MV-4-11 (cell line): ENCODE measurements around the gene HEXIM1.

ENCODE experiments used
- DNase-seq: peaks from one replicate; lab custom pipeline; 2025; lab: John Stamatoyannopoulos, UW

Gene HEXIM1

DNA sequence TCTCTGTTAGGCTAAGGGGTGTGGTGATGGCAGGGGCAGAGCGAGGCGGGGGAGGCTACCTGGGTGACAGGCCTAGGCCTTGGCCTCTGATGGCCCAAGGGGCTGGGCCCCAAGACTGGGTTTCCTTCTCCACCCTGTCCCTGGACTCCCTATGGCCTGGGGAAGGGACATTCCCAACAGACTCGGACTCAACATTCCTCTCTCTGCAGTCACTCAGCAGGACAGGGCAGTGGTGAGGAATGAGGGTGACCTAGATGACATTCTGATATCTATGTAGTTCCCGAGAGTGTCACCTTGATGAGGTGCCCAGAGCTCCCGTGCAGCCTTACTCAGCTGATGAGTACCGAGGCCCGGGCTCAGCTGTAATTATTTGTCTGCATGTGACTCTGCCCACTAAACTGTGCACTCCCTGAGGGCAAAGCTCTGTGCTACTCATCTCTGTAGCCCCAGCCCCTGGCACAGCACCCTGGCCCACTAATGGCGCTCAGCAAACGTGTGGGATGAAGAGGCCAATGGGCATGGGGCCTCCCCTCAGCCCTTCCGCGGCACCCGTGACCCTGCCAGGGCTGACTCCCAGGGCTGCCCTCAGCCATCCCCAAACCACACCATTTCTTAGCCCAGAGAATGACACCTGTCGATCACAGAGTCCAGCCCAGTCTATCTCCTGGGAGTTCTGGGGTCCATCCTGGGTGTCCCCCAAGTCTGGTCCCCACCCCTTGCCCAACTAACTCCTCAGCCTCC lies 18.2 kb upstream of the HEXIM1 start:
- DNase-seq, result no peak

DNA sequence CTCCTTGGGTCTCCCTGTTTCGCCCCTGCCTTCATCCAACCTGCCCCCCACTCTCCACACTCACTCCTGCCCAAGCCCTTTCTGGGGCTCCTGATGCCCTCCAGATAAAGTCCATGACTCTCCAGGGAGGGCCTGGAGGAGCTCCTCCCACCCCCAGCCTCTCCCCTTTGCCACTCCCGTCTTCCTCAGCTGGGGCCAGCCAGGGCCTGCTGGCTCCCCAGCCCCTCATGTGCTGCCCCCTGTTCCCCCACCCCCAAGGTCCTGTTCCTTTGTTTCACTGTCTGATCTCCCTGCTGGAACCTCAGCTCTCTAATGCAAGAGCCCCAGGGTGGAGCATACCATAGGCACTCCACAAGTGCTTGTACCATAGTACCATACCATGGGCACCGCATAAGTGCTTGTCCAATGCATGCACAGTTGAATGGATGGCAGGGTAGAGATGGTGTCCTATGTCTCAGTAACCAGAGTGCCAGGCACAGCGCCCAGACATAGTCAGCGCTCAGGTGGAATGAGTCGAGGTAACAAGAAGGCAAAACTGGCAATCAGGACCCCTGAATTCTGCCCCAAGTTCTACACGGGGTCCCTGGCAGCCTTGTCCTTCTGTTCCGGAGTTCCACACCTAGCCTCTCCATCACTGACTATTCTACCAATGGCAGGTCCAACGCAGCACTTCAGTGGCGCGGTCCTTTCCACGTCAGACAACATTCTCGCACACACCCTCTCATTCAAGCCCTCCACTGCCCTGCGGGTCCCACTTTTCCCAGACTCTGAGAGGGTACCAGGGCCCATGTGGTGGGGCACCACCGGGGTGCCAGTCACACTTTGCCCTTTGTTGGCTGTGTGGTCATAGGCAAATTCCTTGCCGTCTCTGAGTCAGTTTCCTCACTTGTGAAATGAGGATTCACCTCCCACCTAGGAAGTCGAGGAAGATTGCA lies 17.3 kb upstream of the HEXIM1 start:
- DNase-seq, result no peak

DNA sequence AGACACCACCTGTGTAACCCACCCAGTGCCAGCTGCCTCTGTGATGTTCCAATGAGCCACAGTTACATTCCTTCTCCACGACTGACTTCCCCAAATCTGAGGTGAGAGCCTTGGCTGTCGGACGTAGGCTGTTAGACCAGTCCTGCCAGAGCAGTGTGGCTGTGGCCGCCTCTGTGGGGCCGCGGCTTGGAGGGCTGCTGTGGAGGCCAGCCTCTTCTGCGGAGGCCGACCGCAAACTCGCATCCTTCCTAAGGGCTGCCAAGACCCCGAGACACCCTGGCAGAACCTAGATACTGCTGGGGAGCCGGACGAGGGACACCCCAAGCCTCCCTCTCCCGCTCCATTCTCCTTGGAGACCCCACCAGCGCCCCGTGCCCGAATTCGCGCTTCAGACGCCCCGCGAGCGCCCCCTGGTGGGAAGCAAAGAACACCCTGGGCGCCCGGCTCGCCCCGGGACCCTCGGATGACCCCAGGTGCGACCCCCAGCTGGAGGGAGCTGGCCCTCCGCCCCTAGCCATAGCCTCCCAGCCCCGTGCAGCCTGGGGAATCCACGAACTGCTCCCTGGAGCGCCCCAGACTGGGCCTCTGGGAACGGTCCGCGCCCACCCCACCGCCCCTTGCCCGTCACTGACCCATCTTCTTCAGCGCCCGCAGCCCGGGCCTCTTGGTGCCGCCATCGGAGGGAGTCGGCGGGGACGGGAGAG lies 16.5 kb upstream of the HEXIM1 start:
- no peak for DNase-seq

DNA sequence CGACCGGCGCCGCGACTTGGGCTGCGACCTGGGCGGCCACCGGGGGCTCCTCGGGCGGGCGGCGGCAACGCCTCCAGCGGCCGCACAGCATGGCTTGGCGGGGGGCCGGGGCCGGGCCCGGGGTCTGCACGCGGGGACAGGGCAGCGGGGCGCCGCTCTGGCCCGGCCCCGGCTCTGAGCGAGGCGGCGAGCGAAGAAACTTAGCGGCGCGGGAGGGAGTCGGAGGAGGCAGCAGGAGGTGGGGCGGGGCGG lies 16.0 kb upstream of the HEXIM1 start, which contains the start of gene PLCD3:
Gene PLCD3 (minus strand): TSS at position 196 of the 252 bp plus-strand sequence. CDS start 105 bp downstream, at position 91.
- DNase-seq, result no peak

DNA sequence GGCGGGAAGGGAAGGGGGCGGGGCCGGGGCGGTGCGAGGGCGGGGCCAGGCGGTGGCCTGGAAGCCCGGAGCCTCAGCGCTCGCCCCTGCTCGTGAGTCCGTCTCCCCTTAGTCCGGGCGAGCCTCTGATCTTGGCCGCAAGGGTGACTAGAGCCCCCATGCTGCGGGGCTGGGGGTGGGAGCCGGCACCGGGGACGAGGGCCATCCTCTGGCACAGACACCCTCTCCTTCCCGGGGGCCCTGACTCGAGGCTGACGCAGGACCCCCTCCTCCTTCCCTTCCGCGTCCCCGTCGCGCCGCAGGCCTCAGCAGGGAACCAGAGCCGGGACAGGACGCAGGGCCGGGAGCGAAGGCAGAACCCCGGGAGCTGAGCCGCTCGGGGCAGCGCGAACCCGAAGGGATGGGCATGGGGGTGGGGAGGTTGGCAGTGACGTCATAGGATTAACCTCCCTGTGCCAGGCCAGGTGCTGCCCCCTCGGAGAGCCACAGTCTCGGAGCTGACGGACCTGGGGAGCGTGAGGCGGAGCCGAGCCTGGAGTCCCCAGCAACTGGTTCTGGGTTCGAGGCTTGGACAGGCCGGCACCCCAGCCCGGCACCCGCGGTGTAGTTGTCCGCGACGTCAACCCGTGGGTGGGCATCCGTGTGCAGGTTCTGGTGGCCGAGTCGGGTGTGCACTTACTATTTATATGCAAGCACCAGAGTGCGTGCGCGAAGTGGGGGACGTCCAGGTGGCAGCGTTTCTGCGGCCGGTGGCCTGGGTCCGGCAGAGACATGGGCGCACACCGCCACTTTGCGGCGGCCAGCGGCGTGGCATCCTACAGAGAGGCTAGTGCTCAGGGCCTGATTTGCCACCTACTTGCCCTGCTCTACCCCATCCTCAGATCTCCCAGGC lies 15.5 kb upstream of the HEXIM1 start:
- peak; percentile 67 for DNase-seq

DNA sequence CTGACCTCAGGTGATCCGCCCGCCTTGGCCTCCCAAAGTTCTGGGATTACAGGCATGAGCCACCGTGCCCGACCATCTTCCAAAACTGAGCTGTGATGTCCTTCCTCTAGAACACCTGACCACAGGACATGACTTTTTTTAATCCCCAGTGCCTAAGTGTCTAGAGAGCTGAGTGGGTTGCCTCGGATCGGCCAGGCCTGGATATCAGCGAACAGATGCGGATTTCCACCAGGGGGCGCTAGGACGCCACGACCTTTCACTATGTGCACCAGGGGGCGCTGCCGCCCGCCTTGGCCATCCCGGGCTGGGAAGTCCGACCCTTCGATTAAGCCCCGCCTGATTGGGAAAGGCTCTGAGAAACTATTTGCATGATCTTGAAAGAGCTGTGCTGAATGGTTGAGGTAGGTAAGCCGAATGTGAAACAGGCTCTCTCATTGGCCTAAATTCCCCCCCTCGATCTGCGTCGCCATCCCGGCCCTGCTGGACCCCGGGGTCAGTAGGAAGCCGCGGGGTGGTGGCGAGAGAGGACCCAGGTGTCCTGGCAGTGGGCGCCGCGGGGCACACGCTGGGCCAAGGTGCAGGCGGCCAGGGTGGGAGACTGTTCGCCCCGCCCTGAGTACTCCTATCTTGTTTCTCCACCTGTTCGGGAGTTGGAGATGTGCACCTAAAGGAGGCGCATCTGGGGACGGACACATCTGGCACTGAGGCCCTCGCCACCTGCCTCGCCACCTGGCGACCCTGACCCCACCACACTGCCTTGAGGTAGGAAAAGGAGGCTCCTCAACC lies 12.9 kb upstream of the HEXIM1 start, which contains the start of gene ACBD4:
Gene ACBD4 (plus strand): TSS at position 496 of the 786 bp plus-strand sequence. CDS start 458 bp downstream, outside the sequence.
- DNase-seq, result peak; percentile 97

DNA sequence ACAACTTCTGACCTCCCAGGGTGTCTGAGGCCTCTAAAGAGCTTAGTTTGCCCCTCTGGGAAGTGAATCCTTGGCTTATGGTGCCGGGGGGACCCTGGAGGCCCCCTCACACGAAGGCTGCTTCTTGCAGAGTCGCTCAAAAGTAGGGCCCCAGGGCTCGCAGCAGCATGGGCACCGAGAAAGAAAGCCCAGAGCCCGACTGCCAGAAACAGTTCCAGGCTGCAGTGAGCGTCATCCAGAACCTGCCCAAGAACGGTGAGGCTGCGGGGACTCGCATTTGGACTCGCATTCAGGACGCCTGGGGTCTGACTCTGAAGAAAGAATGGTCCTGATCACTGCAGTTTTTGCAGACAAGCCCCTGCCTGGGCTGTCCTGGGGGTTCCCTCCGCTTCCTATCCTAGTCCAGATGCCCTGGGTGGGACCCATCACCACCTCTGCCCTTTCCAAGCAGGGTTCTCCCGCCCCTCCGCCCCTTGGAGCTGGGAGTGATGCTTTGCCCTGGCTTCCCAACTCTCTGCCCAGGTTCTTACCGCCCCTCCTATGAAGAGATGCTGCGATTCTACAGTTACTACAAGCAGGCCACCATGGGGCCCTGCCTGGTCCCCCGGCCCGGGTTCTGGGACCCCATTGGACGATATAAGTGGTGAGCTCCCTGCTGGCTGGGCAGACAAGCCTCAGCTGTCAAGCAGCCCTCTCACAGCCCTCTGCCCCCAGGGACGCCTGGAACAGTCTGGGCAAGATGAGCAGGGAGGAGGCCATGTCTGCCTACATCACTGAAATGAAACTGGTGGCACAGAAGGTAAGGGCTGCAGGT lies 12.1 kb upstream of the HEXIM1 start:
- no peak for DNase-seq

DNA sequence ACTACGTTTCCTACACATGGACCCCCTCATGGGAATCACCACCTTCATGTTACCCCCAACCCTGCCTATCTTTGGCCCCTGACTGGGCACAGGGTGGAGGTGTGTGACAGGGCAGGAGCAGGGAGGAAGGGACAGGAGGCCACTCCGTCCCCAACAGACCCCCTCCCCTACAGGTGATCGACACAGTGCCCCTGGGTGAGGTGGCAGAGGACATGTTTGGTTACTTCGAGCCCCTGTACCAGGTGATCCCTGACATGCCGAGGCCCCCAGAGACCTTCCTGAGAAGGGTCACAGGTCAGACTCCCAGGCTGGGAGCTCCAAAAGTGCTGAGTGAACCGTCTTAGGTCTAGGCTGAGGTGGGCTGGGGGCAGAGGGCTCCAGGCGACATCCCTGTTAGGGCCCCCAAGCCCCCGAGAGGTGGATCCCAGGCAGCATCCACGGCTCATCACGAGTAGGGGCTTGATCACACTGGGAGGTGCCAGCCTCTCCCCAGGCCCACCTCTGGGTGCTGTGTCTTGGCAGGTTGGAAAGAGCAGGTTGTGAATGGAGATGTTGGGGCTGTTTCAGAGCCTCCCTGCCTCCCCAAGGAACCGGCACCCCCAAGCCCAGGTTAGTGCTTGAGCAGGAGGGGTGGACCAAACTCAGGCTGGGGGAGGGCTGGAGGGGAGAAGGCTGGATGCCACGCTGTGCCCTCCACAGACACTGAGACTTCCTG lies 11.3 kb upstream of the HEXIM1 start:
- no peak for DNase-seq

DNA sequence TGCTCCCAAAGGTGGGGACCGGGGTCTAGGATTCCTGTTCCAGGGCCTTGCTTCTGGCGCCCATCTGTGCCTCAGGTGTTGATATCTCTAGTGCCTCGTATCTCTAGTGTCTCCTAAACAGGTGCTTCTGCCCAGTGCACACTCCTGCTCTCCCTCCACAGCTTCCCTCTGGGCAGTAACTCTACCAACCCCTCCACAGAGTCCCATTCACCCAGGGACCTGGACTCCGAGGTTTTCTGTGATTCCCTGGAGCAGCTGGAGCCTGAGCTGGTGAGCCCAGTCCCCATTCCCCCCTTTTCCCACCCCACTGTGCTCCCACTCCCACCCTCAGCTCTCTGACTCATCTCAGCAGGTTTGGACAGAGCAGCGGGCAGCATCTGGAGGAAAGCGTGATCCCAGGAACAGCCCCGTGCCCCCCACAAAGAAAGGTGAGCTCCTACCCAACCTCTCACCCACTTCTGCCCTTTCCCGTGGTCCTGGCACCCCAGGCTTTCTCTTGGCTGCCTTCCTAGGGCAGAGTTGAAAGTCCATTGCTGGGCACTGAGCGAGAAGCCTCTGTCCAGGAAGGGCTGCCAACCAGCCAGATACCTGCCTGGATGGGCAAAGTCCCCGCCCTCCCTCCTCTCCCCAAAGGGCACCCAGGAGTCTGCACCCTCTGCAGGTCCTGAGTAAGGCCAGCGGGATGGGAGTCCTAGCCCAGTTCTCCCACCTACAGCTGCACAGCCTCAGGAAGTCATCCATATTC lies 10.5 kb upstream of the HEXIM1 start:
- DNase-seq, result no peak

DNA sequence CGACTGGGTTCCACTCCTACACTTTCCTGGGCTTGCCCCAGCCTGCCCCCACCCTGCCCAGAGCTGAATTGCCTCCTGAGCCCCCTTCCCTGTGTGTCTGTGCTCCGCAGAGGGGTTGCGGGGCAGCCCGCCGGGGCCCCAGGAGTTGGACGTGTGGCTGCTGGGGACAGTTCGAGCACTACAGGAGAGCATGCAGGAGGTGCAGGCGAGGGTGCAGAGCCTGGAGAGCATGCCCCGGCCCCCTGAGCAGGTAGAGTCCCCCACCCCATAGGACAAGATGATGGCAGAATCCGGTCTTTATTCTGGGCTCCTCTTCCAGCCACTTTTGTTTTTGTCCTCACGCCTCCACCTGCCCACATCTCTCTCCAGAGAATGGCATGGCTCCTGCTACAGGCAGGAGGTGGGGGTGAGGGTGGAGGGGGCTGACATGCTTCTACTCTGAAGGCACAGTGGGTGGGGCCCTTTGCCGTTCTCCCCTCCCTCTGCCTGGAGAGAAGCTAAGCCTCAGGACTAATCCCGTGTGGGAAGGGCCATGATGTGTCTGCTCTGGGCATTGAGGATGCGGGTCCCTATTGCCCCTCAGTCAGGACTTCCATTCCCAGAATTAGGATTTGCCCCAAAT lies 9.3 kb upstream of the HEXIM1 start:
- no peak for DNase-seq

DNA sequence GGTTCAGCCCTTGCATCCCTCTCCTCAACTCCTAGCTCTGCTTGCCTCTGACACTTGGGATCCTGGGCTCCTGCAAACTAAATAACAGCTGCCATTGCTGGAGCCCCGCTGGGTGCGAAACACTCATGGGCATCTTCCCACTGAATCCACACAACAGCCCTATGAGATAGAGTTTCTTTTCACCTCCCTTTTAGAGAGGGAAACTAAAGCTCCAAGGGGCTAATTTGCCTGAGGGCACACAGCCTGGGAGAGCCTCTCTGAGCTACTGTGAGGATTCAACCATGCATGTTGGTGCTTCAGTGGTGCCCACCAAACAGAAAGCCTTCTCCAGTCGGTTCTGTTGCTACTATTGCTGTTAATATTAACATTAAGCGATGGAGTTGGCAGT lies 8.7 kb upstream of the HEXIM1 start:
- DNase-seq, result no peak

DNA sequence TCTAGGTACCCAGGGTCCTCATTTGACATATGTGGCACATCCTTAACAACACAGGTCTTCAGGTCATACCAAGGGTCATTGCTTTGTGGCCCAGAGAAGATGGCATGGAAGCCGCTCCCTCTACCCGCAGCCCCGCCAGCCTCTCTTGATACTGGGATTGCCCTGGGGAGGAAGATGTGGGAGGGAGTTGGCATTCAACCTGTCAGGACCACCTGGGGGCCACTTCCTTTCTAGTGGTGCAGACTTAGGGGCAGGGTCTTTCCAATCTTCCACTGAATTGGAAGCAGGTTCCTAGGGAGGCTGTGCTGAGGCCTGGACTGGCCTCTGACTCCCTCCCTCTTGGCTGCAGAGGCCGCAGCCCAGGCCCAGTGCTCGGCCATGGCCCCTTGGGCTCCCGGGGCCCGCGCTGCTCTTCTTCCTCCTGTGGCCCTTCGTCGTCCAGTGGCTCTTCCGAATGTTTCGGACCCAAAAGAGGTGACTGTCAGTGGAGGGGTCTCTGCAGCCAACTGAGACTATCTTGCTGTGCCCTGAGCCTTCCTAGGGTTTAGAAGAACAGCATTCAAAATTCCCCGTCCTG lies 5.1 kb upstream of the HEXIM1 start:
- DNase-seq, result no peak

DNA sequence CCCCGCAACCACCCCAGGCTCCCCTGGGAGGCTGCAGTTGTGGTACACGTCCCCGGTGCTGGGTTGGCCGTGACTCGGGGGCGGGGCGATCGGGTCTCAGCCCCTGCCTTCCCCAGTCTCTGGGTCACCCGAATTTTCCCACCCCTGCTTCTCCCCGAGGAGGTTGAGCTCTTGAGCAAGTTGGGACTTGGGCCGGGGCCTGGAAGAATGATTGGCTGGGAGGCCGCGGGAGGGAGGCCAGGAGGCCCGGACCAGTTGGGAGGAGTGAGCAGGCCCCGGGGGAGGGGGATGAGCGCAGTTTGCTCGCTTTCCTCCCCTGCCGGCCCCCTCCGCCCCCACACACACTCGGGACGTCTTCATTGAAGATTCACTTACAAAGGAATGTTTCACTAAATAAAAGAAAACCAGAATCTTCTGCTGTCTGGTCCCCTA lies 4.5 kb upstream of the HEXIM1 start:
- DNase-seq, result no peak

DNA sequence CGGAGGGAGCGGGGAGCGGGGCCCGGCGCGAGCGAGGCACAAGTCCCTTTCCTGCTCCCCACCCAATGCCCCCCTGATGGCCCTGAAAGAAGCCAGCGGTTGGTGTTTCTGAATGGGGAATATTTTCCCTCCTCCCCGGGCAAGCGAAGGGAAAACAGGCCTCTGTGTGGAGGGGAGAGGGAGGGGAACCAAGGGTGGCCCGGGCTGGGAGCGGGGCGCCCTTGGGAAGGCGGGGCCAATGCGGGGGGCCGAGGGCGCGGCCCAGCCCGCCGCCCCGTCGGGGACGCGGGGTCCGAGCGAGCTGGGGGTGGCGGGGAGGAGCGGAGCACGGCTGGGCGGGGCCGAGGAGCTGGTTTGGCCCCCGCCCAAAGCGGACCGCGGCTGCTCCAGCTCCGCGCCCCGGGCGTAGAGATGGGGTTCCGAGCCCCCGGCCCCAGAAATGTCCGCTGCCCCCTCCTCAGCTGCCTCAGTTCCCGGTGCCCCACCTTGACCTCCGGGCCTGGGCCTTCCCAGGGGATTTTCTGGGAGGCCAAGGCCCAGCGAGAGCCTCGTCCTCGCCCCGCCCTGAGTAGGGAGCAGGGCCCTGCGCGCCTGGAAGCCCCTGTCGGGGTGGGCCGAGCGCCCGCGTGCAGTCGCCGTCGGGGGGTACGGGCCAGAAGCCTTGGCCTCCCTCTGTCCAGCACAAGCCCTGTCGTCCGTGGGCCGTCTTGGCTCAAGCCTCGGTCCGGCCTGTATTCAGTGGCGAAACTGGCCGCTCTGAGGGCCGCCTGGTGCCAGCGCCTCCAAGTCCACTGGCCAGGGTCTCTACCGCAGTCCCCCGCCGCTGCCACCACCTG lies 3.9 kb upstream of the HEXIM1 start:
- DNase-seq, result no peak

DNA sequence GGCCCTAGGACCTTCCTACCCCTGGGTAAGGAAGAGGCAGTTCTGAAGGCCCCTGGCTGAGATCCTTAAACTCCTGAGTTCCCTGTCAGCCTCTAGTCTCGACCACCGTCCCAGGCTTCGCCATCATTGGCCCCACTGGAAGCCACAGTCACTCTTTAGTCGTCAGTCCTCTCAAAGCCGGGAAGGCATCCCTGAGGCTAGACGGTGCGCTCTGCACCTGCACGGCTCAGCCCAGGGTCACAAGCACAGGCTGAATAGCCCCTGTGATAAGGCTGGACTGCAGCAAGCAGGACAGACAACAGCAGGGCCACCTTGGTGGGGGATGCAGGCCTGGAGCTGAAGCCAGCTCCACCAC lies 3.3 kb upstream of the HEXIM1 start:
- DNase-seq, result no peak

DNA sequence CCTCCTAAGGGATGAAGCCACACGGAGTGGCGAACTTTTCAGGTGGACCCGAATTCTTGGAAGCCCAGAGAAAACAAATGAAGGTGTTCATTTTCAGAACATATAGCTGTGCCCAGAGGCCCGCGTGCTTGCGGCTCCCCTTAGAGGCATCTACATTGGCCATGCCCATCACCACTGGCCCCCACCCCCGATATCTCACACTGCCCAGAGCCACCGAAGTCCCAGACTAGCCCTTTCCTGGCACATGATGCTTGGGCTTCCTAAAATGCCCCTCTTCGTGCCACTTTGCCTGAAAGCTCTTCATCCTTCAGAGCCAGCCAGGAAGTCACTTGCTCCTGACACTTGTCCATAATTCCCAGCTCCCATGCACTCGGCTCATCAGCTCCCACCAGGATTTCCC lies 2.1 kb upstream of the HEXIM1 start:
- DNase-seq, result no peak

DNA sequence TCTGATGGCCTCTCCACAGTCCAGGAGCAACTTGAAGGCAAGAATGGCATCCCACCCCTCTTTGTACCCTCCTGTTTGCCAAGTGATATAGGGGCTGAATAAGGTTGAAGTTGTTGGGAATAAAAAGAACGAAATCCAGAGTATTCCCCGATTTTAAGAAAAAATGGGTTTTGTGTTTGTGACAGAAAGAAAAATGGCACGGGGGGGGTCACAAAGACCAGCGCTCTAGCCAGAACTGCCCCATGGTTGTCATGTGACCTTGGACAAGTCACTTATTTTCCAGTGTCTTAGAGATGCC lies 1.7 kb upstream of the HEXIM1 start:
- no peak for DNase-seq
